HepG2 (cell line): ENCODE measurements around the gene RAB43. TPM values are rescaled to one million over a fixed set of nuclear protein-coding genes. Genes with fewer than 3 reads are reported as not detected.

Experiments used
- ATF7-NPFF ChIP-seq: sonication (generic); formaldehyde crosslinking; IDR thresholded peaks from 2 replicates; pipeline ENCODE4 v1.8.1; 2023; ENCODE audit warnings: mild to moderate bottlenecking, low read depth, missing genetic modification reagents, moderate library complexity
- BHLHE40 ChIP-seq: IDR thresholded peaks from 2 replicates; pipeline ENCODE4 v1.6.1; 2011; ENCODE audit warnings: low read length, improper control_type of control experiment
- CBX2 ChIP-seq, 2 experiments: fragments of 200-600 bp in 1 of 2; sonication (generic); formaldehyde crosslinking in 1 of 2; IDR thresholded peaks; 2 replicates each; pipeline versions ENCODE4 v1.7.0 to v1.8.1; 2018 to 2022; ENCODE audit warnings: low read depth in 2 of 2, low read length in 1 of 2, mild to moderate bottlenecking in 1 of 2, missing genetic modification reagents in 1 of 2
- EEA1 ChIP-seq: sonication (generic); formaldehyde crosslinking; IDR thresholded peaks from 2 replicates; pipeline ENCODE4 v1.5.1; 2020; ENCODE audit warnings: mild to moderate bottlenecking, missing genetic modification reagents, borderline replicate concordance
- LBX2 ChIP-seq: sonication (generic); formaldehyde crosslinking; IDR thresholded peaks from 2 replicates; pipeline ENCODE4 v1.5.0; 2020; ENCODE audit warnings: missing genetic modification reagents, mild to moderate bottlenecking, borderline replicate concordance
- PRDM10 ChIP-seq: sonication (generic); formaldehyde crosslinking; IDR thresholded peaks from 2 replicates; pipeline ENCODE4 v1.4.0; 2020; ENCODE audit warnings: low read depth, missing genetic modification reagents
- RARG ChIP-seq: sonication (generic); formaldehyde crosslinking; IDR thresholded peaks from 2 replicates; pipeline ENCODE4 v1.4.0; 2020; ENCODE audit warnings: low read depth, mild to moderate bottlenecking, missing genetic modification reagents
- ZFX ChIP-seq: sonication (generic); formaldehyde crosslinking; IDR thresholded peaks from 2 replicates; pipeline ENCODE4 v1.4.0; 2020; ENCODE audit warnings: mild to moderate bottlenecking, low read depth, missing genetic modification reagents, moderate library complexity
- ZNF143 ChIP-seq: sonication (generic); formaldehyde crosslinking; IDR thresholded peaks from 2 replicates; pipeline ENCODE4 v1.4.0; 2020; ENCODE audit warnings: missing genetic modification reagents
- ZNF619 ChIP-seq: sonication (generic); formaldehyde crosslinking; IDR thresholded peaks from 2 replicates; pipeline ENCODE4 v1.4.0; 2020; ENCODE audit warnings: mild to moderate bottlenecking, missing genetic modification reagents
- ZSCAN9 ChIP-seq: IDR thresholded peaks from 2 replicates; pipeline ENCODE4 v1.6.1; 2016; ENCODE audit warnings: borderline replicate concordance
- polyA plus RNA-seq, 8 experiments: library from polyadenylated mRNA; depleted of rRNA in 3 of 8; stranded (reverse) in 7 of 8; unstranded in 1 of 8; fragments of >200 nt; fragmentation: Illumina TruSeq in 4 of 8; extraction: Trizol in 4 of 8; gene quantifications; 2 replicates each; pipeline versions ENCODE4 v1.2.1 to v1.2.3, GENCODE V29; 2011 to 2016; ENCODE audit warnings: low read depth in 4 of 8, missing spikeins in 1 of 8, mixed read lengths in 1 of 8; ENCODE audit not compliant: insufficient read depth in 1 of 8
- total RNA-seq, 5 experiments: library from RNA; depleted of rRNA; stranded (reverse); fragments of >200 nt; fragmentation: Illumina TruSeq; extraction: Trizol; gene quantifications; 2 replicates each; pipeline ENCODE4 v1.2.3, GENCODE V29; 2016; ENCODE audit warnings: low read depth in 1 of 5
- TF ChIP-seq, protein P1 (sequence below): sonication (generic); formaldehyde crosslinking; IDR thresholded peaks from 2 replicates; pipeline ENCODE4 v1.5.1; 2020; ENCODE audit warnings: mild to moderate bottlenecking, missing genetic modification reagents, moderate library complexity
- TF ChIP-seq, protein P2 (sequence below): sonication (generic); formaldehyde crosslinking; conservative IDR thresholded peaks from 2 replicates; pipeline ENCODE4 v1.4.0; 2020; ENCODE audit warnings: mild to moderate bottlenecking, missing genetic modification reagents, moderate library complexity

Gene RAB43
- total and polyA plus RNA-seq, 2 of the 13 experiments (the other 11 are each of a cell fraction or from before 2014, with no cell fraction given), result 11.8 to 18.4 TPM

- TF ChIP-seq, protein P1, sequence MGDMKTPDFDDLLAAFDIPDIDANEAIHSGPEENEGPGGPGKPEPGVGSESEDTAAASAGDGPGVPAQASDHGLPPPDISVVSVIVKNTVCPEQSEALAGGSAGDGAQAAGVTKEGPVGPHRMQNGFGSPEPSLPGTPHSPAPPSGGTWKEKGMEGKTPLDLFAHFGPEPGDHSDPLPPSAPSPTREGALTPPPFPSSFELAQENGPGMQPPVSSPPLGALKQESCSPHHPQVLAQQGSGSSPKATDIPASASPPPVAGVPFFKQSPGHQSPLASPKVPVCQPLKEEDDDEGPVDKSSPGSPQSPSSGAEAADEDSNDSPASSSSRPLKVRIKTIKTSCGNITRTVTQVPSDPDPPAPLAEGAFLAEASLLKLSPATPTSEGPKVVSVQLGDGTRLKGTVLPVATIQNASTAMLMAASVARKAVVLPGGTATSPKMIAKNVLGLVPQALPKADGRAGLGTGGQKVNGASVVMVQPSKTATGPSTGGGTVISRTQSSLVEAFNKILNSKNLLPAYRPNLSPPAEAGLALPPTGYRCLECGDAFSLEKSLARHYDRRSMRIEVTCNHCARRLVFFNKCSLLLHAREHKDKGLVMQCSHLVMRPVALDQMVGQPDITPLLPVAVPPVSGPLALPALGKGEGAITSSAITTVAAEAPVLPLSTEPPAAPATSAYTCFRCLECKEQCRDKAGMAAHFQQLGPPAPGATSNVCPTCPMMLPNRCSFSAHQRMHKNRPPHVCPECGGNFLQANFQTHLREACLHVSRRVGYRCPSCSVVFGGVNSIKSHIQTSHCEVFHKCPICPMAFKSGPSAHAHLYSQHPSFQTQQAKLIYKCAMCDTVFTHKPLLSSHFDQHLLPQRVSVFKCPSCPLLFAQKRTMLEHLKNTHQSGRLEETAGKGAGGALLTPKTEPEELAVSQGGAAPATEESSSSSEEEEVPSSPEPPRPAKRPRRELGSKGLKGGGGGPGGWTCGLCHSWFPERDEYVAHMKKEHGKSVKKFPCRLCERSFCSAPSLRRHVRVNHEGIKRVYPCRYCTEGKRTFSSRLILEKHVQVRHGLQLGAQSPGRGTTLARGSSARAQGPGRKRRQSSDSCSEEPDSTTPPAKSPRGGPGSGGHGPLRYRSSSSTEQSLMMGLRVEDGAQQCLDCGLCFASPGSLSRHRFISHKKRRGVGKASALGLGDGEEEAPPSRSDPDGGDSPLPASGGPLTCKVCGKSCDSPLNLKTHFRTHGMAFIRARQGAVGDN, result peak; percentile 14; the same call in 1 of the 2 replicates
- TF ChIP-seq, protein P2, sequence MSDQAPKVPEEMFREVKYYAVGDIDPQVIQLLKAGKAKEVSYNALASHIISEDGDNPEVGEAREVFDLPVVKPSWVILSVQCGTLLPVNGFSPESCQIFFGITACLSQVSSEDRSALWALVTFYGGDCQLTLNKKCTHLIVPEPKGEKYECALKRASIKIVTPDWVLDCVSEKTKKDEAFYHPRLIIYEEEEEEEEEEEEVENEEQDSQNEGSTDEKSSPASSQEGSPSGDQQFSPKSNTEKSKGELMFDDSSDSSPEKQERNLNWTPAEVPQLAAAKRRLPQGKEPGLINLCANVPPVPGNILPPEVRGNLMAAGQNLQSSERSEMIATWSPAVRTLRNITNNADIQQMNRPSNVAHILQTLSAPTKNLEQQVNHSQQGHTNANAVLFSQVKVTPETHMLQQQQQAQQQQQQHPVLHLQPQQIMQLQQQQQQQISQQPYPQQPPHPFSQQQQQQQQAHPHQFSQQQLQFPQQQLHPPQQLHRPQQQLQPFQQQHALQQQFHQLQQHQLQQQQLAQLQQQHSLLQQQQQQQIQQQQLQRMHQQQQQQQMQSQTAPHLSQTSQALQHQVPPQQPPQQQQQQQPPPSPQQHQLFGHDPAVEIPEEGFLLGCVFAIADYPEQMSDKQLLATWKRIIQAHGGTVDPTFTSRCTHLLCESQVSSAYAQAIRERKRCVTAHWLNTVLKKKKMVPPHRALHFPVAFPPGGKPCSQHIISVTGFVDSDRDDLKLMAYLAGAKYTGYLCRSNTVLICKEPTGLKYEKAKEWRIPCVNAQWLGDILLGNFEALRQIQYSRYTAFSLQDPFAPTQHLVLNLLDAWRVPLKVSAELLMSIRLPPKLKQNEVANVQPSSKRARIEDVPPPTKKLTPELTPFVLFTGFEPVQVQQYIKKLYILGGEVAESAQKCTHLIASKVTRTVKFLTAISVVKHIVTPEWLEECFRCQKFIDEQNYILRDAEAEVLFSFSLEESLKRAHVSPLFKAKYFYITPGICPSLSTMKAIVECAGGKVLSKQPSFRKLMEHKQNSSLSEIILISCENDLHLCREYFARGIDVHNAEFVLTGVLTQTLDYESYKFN (CRISPR knock-in tag), result no peak
- TF ChIP-seq PRDM10 (no peak), ZNF619 (CRISPR knock-in tag) (no peak), BHLHE40 (no peak), CBX2 (IDR thresholded peaks at IDR 0.05; ENCODE audit: low read depth, low read length) (no peak), CBX2 (CRISPR knock-in tag; IDR thresholded peaks at IDR 0.05; ENCODE audit: low read depth) (no peak), EEA1 (CRISPR knock-in tag) (no peak), LBX2 (CRISPR knock-in tag) (peak; percentile 47; the same call in 1 of the 2 replicates), ZFX (peak; percentile 54), ATF7-NPFF (no peak), ZNF143 (CRISPR knock-in tag) (peak; percentile 22; the same call in 1 of the 2 replicates), ZSCAN9 (CRISPR knock-in tag) (no peak), RARG (CRISPR knock-in tag) (no peak)
Observed at GRCh38 chr3:129121016-129121791, 400 bp downstream of the RAB43 start (continued).
